Chondrocyte (in vitro differentiated cells): Measurements from ENCODE around the gene DNAH14. TPM values are rescaled to one million over a fixed set of nuclear protein-coding genes. Genes with fewer than 3 reads are reported as not detected.

Source experiments
- DNase-seq: peaks from one replicate; pipeline ENCODE4 v3.0.0; 2021; ENCODE audit warnings: mixed read lengths, low spot score
- H3K27ac Mint-ChIP-seq: one replicate; pipeline ENCODE4 v1.8.0; 2021; ENCODE audit warnings: mild to moderate bottlenecking, moderate library complexity, mixed read lengths; ENCODE audit not compliant: unreplicated experiment
- H3K27me3 Mint-ChIP-seq: 2 replicates; pipeline ENCODE4 v1.8.0; 2021; ENCODE audit warnings: low read depth, mixed read lengths
- H3K36me3 Mint-ChIP-seq: 2 replicates; pipeline ENCODE4 v1.8.0; 2021; ENCODE audit warnings: low read depth, mixed read lengths
- H3K4me1 Mint-ChIP-seq: 2 replicates; pipeline ENCODE4 v1.8.0; 2021; ENCODE audit warnings: low read depth, mild to moderate bottlenecking, mixed read lengths
- H3K4me3 Mint-ChIP-seq: one replicate; pipeline ENCODE4 v1.8.0; 2021; ENCODE audit warnings: mild to moderate bottlenecking, moderate library complexity, mixed read lengths; ENCODE audit not compliant: unreplicated experiment
- H3K9me3 Mint-ChIP-seq: 2 replicates; pipeline ENCODE4 v1.8.0; 2021; ENCODE audit warnings: low read depth, mixed read lengths
- CTCF ChIP-seq: fragments of 200-600 bp; sonication (generic); IDR thresholded peaks from 2 replicates; pipeline ENCODE4 v1.5.0; 2021; ENCODE audit warnings: antibody characterized with exemption, mild to moderate bottlenecking, moderate library complexity
- total RNA-seq: library from RNA; stranded (reverse); gene quantifications from 3 replicates; pipeline ENCODE4 v1.2.1, GENCODE V29; 2021

Gene DNAH14
- total RNA-seq, 1 donor from 2014 or later = 16.0 TPM

GRCh38 chr1:225422795-225423517 is 493.5 kb downstream of the DNAH14 start:
- Mint-ChIP-seq H3K9me3 (no peaks in the 10 kb centered on the region), H3K4me3 (no peak overlapping the region), H3K4me1 (peaks cover 56% of the 10 kb centered on the region), H3K27ac (peak overlapping the region; percentile 14), H3K27me3 (no peaks in the 10 kb centered on the region), H3K36me3 (peaks cover 7% of the 10 kb centered on the region)
- no peak for TF ChIP-seq CTCF
- DNase-seq = no peak

GRCh38 chr1:225423518-225423855 is 494.0 kb downstream of the DNAH14 start:
- no peaks in the 10 kb centered on the region for H3K27me3 Mint-ChIP-seq
- no peak overlapping the region for H3K4me3 Mint-ChIP-seq
- H3K27ac Mint-ChIP-seq = no peak overlapping the region
- no peaks in the 10 kb centered on the region for H3K9me3 Mint-ChIP-seq
- peaks cover 58% of the 10 kb centered on the region for H3K4me1 Mint-ChIP-seq
- DNase-seq = no peak
- H3K36me3 Mint-ChIP-seq = peaks cover 6% of the 10 kb centered on the region
- no peak for TF ChIP-seq CTCF

- peak overlapping the region; percentile 60 for H3K27ac Mint-ChIP-seq
- no peaks in the 10 kb centered on the region for H3K27me3 Mint-ChIP-seq
- peaks cover 2% of the 10 kb centered on the region for H3K36me3 Mint-ChIP-seq
- H3K9me3 Mint-ChIP-seq = no peaks in the 10 kb centered on the region
- peak overlapping the region; percentile 17 for H3K4me3 Mint-ChIP-seq
- peaks cover 70% of the 10 kb centered on the region for H3K4me1 Mint-ChIP-seq
- DNase-seq = no peak
- TF ChIP-seq CTCF = no peak
These were observed 495.2 kb downstream of the DNAH14 start for GRCh38 chr1:225424562-225425200.

GRCh38 chr1:225425201-225425786 is 495.8 kb downstream of the DNAH14 start:
- DNase-seq = no peak
- Mint-ChIP-seq H3K4me1 (peaks cover 72% of the 10 kb centered on the region), H3K27me3 (no peaks in the 10 kb centered on the region), H3K36me3 (no peaks in the 10 kb centered on the region), H3K9me3 (no peaks in the 10 kb centered on the region), H3K4me3 (peak overlapping the region; percentile 17), H3K27ac (peak overlapping the region; percentile 69)
- TF ChIP-seq CTCF = no peak

GRCh38 chr1:225426395-225427234 is 497.1 kb downstream of the DNAH14 start:
- peak overlapping the region; percentile 75 for H3K27ac Mint-ChIP-seq

More at GRCh38 chr1:225426395-225427234, 497.1 kb downstream of the DNAH14 start:
- Mint-ChIP-seq H3K4me1 (peaks cover 73% of the 10 kb centered on the region), H3K36me3 (no peaks in the 10 kb centered on the region), H3K27me3 (no peaks in the 10 kb centered on the region), H3K9me3 (no peaks in the 10 kb centered on the region), H3K4me3 (peak overlapping the region; percentile 75)
- DNase-seq = no peak
- no peak for TF ChIP-seq CTCF
